GM12892 (cell line): ENCODE measurements around the gene ADGRD2.

ENCODE experiments used
- POLR2A ChIP-seq: IDR thresholded peaks from 2 replicates; pipeline ENCODE4 v1.6.1; 2011; ENCODE audit warnings: low read depth, low read length, control low read depth
- TAF1 ChIP-seq: IDR thresholded peaks from 2 replicates; pipeline ENCODE4 v1.6.1; 2011; ENCODE audit warnings: low read depth, mild to moderate bottlenecking, control low read depth, low read length, borderline replicate concordance

DNA sequence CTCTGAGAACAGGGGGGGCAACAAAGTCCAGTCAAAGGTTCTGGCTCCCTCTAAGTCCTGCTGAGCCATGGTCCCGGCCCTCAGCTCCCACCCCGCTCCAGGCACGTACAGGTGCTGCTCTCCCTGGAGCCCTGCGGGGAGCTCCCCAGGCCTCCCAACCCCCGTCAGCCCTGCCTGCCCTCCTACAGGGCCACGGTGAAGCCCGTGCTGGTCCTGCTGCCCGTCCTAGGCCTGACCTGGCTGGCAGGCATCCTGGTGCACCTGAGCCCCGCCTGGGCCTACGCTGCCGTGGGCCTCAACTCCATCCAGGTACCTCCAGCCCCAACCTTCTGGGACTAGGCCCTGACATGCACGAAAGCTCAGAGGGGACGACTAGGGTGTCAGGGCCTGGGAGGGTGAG, 20.1 kb downstream of the ADGRD2 start:
- TF ChIP-seq POLR2A (no peak), TAF1 (no peak)
